Lung (tissue), 12 donors: ENCODE results near the gene FAAP100. TPM values are rescaled to one million over a fixed set of nuclear protein-coding genes. Genes with fewer than 3 reads are reported as not detected.

Experiments
- ATAC-seq: fragments of 200-7000 bp; cut with Tn5 transposase; one replicate; pipeline ENCODE4 v1.9.1; 2020; ENCODE audit warnings: moderate number of reproducible peaks; ENCODE audit not compliant: insufficient read depth, low FRiP score
- DNase-seq, 3 donors: peaks; one replicate each; pipeline ENCODE4 v3.0.0-alpha.2; 2013 to 2017
- H3K27ac ChIP-seq, 2 donors: one replicate each; pipeline ENCODE4 v1.5.1; 2013; ENCODE audit warnings: mild to moderate bottlenecking in 2 of 2, moderate library complexity in 2 of 2, control low read depth in 1 of 2, inconsistent platforms in 1 of 2, low read depth in 1 of 2, low read length in 1 of 2
- H3K27me3 ChIP-seq, 3 donors: one replicate each; pipeline ENCODE4 v1.5.1; 2013; ENCODE audit warnings: low read length in 2 of 3; ENCODE audit not compliant: control insufficient read depth in 3 of 3, insufficient read depth in 3 of 3
- H3K36me3 ChIP-seq, 4 donors: one replicate each; pipeline ENCODE4 v1.5.1; 2013; ENCODE audit warnings: low read length in 4 of 4, mild to moderate bottlenecking in 1 of 4, moderate library complexity in 1 of 4; ENCODE audit not compliant: control insufficient read depth in 4 of 4, insufficient read depth in 4 of 4
- H3K4me1 ChIP-seq, 5 donors: one replicate each; pipeline ENCODE4 v1.5.1; 2013; ENCODE audit warnings: low read length in 5 of 5, mild to moderate bottlenecking in 2 of 5, moderate library complexity in 1 of 5; ENCODE audit not compliant: control insufficient read depth in 5 of 5, insufficient read depth in 5 of 5
- H3K4me3 ChIP-seq: one replicate; pipeline ENCODE4 v1.5.1; 2013; ENCODE audit warnings: mild to moderate bottlenecking, control low read depth, moderate library complexity
- H3K9ac ChIP-seq, 2 donors: one replicate each; pipeline ENCODE4 v1.5.1; 2013; ENCODE audit warnings: low read length in 2 of 2, control low read depth in 1 of 2; ENCODE audit not compliant: insufficient read depth in 1 of 2
- H3K9me3 ChIP-seq, 4 donors: one replicate each; pipeline ENCODE4 v1.5.1; 2013; ENCODE audit warnings: low read length in 3 of 4, mild to moderate bottlenecking in 1 of 4, moderate library complexity in 1 of 4; ENCODE audit not compliant: control insufficient read depth in 4 of 4, insufficient read depth in 3 of 4
- WGBS, 2 donors: extraction: QIAGEN DNeasy Blood & Tissue Kit; methylation state at CpG; one replicate each; pipeline ENCODE4 v1.1.7; 2013; 5-methylcytosine and 5-hydroxymethylcytosine counted together
- polyA plus RNA-seq, 2 donors: library from polyadenylated mRNA; stranded (reverse); fragments of 200-250 nt; gene quantifications; one replicate each; pipeline ENCODE4 v1.2.1, GENCODE V29; 2013
- total RNA-seq, 2 donors: library from RNA; depleted of rRNA in 1 of 2; stranded (reverse); fragments of >200 nt in 1 of 2; gene quantifications; one replicate each; pipeline ENCODE4 v1.2.1, GENCODE V29; 2014 to 2021
- TF ChIP-seq, protein P1 (sequence below): IDR thresholded peaks from 2 replicates; pipeline ENCODE4 v1.5.1; 2012; ENCODE audit warnings: mild to moderate bottlenecking; ENCODE audit errors: control extremely low read depth, extremely low read depth
- donor health status: control.
- donor health status: control.
- donor health status: Bipolar disorder and iron deficiency.
- donor health status: healthy.
- donor health status: DM: yes; HTN: yes; CAD: no.

FAAP100 gene
- total and polyA plus RNA-seq, 4 donors: 20.8 to 34.4 (median 25.4) TPM

DNA sequence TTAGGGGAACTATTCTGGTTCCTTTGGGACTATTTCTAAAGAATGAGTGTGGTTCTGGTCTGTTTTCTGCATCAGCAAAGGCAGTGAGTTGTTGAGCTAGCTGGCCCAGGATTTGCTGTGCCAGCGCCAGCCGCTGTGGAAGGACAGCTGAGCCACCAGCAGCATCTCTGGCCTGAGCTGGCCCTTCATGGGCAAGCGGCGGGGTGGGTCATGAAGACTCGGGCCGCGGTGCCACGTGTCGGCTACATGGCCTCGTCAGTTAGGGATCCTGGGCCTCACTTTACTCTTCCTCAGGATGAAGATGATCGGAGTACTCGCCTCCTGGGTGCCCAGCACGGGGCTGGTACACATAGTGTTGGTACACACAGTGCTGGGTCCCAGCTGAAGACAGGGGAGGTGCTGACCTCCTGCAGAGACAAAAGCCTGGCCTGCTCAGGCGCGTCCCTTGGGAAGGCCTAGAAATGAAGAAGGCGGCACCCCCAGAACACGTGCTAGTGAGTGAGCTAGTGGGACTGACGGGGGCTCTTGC, 17.9 kb upstream of the FAAP100 start:
- TF ChIP-seq, protein P1, sequence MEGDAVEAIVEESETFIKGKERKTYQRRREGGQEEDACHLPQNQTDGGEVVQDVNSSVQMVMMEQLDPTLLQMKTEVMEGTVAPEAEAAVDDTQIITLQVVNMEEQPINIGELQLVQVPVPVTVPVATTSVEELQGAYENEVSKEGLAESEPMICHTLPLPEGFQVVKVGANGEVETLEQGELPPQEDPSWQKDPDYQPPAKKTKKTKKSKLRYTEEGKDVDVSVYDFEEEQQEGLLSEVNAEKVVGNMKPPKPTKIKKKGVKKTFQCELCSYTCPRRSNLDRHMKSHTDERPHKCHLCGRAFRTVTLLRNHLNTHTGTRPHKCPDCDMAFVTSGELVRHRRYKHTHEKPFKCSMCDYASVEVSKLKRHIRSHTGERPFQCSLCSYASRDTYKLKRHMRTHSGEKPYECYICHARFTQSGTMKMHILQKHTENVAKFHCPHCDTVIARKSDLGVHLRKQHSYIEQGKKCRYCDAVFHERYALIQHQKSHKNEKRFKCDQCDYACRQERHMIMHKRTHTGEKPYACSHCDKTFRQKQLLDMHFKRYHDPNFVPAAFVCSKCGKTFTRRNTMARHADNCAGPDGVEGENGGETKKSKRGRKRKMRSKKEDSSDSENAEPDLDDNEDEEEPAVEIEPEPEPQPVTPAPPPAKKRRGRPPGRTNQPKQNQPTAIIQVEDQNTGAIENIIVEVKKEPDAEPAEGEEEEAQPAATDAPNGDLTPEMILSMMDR: no peak
- Histone ChIP-seq H3K4me3 (no peak overlapping the region), H3K9ac (no peak overlapping the region), H3K9me3 (no peaks in the 10 kb centered on the region), H3K36me3 (peaks cover 14 to 58% (median 43%) of the 10 kb centered on the region in 4 donors), H3K27ac (no peak overlapping the region), H3K27me3 (no peaks in the 10 kb centered on the region), H3K4me1 (peaks cover 8 to 25% (median 18%) of the 10 kb centered on the region in 5 donors)
- no peak for ATAC-seq
- 97 to 99% methylated on average over 18 of the region's 18 CpGs for WGBS, 2 donors
- DNase-seq: no peak

DNA sequence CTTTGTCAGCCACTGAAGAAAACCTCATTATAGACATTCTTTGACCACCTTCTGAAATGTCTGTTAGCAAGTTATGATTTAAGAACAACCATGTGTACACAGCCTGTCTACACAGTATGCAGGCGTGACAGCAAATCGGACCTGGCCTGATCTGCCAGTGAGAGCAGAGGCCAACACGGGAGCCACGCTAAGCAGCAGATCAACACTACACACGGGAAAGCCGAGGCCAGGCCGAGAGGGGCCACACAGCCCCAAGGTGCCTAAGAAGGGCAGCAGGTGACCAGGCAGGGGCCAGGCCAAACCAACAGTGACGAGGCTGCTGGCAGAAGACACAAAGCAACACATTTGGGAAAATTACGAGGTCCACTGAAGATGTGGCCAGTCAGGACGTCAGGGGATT, 16.3 kb upstream of the FAAP100 start:
- DNase-seq (no peak), ATAC-seq (no peak)
- Histone ChIP-seq H3K27ac (no peak overlapping the region), H3K4me1 (peaks cover 8 to 25% (median 18%) of the 10 kb centered on the region in 5 donors), H3K36me3 (peaks cover 19 to 60% (median 55%) of the 10 kb centered on the region in 4 donors), H3K9ac (no peak overlapping the region), H3K9me3 (no peaks in the 10 kb centered on the region), H3K27me3 (no peaks in the 10 kb centered on the region), H3K4me3 (no peak overlapping the region)
- TF ChIP-seq, protein P1: no peak
- 92 to 95% methylated on average over 10 of the region's 10 CpGs for WGBS, 2 donors

DNA sequence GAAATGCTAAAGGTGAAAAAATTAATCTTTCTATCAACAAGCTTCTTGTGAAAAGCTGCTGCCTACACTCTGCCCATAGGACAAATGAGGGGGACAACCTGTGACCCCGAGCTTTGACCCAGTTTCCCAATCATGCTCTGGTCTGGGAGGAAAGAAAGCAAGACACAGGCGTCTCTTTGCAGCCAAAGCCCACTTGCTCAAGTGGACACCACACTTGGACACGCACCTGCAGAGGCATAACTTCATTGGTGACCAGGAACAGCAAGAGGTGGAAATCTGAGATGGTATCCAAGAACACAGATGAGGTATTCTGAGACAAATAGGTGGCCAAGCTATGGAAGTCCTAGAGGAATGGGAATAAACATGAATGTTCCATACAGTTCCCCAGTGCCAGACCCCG, 15.0 kb upstream of the FAAP100 start:
- WGBS, 2 donors: 49 to 57% methylated on average over 4 of the region's 4 CpGs
- Histone ChIP-seq H3K27me3 (no peaks in the 10 kb centered on the region), H3K27ac (peak overlapping the region; percentile 63 to 87), H3K36me3 (peaks cover 19 to 62% (median 57%) of the 10 kb centered on the region in 4 donors), H3K4me1 (peaks cover 8 to 25% (median 18%) of the 10 kb centered on the region in 5 donors), H3K9me3 (no peaks in the 10 kb centered on the region), H3K9ac (peak overlapping the region in 1 of 2 donors; percentile 60), H3K4me3 (no peak overlapping the region)
- DNase-seq: no peak
- no peak for ATAC-seq
- TF ChIP-seq, protein P1: no peak
